PC-9 (cell line): ENCODE data around the gene ARMC2.

Source experiments
- EZH2 ChIP-seq: fragments of 200-600 bp; sonication (generic); IDR thresholded peaks from 2 replicates; pipeline ENCODE4 v1.8.0; 2017; ENCODE audit warnings: antibody characterized with exemption, low read depth
- TF ChIP-seq, protein P1 (sequence below): fragments of 200-600 bp; sonication (generic); conservative IDR thresholded peaks from 2 replicates; pipeline ENCODE4 v1.6.1; 2017; ENCODE audit warnings: mixed run types, antibody characterized with exemption, mild to moderate bottlenecking, moderate library complexity

DNA sequence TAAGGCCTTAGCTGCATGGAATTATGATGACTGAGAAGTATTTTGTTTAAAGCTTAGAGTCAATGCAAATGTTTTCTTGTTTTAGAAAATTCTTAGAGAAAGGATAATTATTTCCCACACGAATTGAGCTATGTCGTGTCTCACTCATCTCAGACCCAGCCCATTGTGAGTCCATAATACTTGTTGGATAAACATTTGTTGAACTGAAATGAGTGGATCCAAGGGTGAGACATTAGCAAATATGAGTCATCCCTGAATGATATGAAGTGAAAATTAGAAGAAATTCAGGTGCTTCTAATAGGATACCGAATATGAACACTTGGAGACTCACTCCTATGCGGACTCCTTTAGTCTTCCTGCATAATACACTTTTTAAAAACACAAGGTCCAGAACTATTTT is 41.6 kb upstream of the ARMC2 start:
- TF ChIP-seq EZH2, result no peak
- TF ChIP-seq, protein P1, sequence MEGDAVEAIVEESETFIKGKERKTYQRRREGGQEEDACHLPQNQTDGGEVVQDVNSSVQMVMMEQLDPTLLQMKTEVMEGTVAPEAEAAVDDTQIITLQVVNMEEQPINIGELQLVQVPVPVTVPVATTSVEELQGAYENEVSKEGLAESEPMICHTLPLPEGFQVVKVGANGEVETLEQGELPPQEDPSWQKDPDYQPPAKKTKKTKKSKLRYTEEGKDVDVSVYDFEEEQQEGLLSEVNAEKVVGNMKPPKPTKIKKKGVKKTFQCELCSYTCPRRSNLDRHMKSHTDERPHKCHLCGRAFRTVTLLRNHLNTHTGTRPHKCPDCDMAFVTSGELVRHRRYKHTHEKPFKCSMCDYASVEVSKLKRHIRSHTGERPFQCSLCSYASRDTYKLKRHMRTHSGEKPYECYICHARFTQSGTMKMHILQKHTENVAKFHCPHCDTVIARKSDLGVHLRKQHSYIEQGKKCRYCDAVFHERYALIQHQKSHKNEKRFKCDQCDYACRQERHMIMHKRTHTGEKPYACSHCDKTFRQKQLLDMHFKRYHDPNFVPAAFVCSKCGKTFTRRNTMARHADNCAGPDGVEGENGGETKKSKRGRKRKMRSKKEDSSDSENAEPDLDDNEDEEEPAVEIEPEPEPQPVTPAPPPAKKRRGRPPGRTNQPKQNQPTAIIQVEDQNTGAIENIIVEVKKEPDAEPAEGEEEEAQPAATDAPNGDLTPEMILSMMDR, result no peak
